Keratinocyte (primary cell): ENCODE results near the gene PBX4. TPM values are rescaled to one million over a fixed set of nuclear protein-coding genes. Genes with fewer than 3 reads are reported as not detected.

Source experiments
- DNase-seq: peaks from one replicate; pipeline ENCODE4 v3.0.0-alpha.2; 2011; ENCODE audit warnings: low read depth, missing footprints, low spot score
- FAIRE-seq: peaks from 2 replicates; lab custom pipeline; 2011; peaks lifted over from hg19 to GRCh38; lab: Jason Lieb, UNC
- H2AFZ ChIP-seq: 2 replicates; pipeline ENCODE4 v1.6.0; 2012; ENCODE audit warnings: low read length, control low read depth, inconsistent platforms; ENCODE audit not compliant: control insufficient read depth
- H3K27ac ChIP-seq: 2 replicates; pipeline ENCODE4 v1.5.1; 2011; ENCODE audit warnings: low read length; ENCODE audit not compliant: control insufficient read depth, insufficient read depth
- H3K27me3 ChIP-seq: 3 replicates; pipeline ENCODE4 v1.6.0; 2011; ENCODE audit warnings: low read length; ENCODE audit not compliant: control insufficient read depth, insufficient read depth; ENCODE audit errors: extremely low read depth
- H3K36me3 ChIP-seq, 2 experiments: 2 replicates in 1 of 2; 3 replicates in 1 of 2; pipeline ENCODE4 v1.5.1; 2011; ENCODE audit warnings: low read length in 2 of 2, mild to moderate bottlenecking in 1 of 2; ENCODE audit not compliant: control insufficient read depth in 2 of 2, insufficient read depth in 2 of 2; ENCODE audit errors: extremely low read depth in 1 of 2
- H3K4me1 ChIP-seq: 3 replicates; pipeline ENCODE4 v1.5.1; 2011; ENCODE audit warnings: low read length; ENCODE audit not compliant: control insufficient read depth, insufficient read depth; ENCODE audit errors: extremely low read depth
- H3K4me2 ChIP-seq: 3 replicates; pipeline ENCODE4 v1.6.0; 2011; ENCODE audit warnings: low read depth, low read length; ENCODE audit not compliant: control insufficient read depth, insufficient read depth; ENCODE audit errors: extremely low read depth
- H3K4me3 ChIP-seq, 3 experiments: fragments of 200-600 bp in 1 of 3; sonication (generic) in 1 of 3; 2 replicates in 2 of 3; 3 replicates in 1 of 3; pipeline ENCODE4 v1.5.1; 2011 to 2016; ENCODE audit warnings: low read length in 3 of 3, mild to moderate bottlenecking in 3 of 3, control low read depth in 2 of 3, inconsistent platforms in 1 of 3, low read depth in 1 of 3, mixed read lengths in 1 of 3, mixed run types in 1 of 3, moderate library complexity in 1 of 3; ENCODE audit not compliant: control insufficient read depth in 2 of 3, insufficient read depth in 2 of 3; ENCODE audit errors: extremely low read depth in 1 of 3
- H3K79me2 ChIP-seq: 2 replicates; pipeline ENCODE4 v1.6.0; 2012; ENCODE audit warnings: low read length; ENCODE audit not compliant: control insufficient read depth, insufficient read depth
- H3K9ac ChIP-seq: 3 replicates; pipeline ENCODE4 v1.6.0; 2011; ENCODE audit warnings: low read length; ENCODE audit not compliant: control insufficient read depth, insufficient read depth; ENCODE audit errors: extremely low read depth
- H3K9me1 ChIP-seq: 3 replicates; pipeline ENCODE4 v1.6.0; 2011; ENCODE audit warnings: low read length; ENCODE audit not compliant: control insufficient read depth, insufficient read depth; ENCODE audit errors: extremely low read depth
- H3K9me3 ChIP-seq: 2 replicates; pipeline ENCODE4 v1.5.1; 2012; ENCODE audit warnings: low read depth, low read length; ENCODE audit not compliant: control insufficient read depth
- H4K20me1 ChIP-seq: 3 replicates; pipeline ENCODE4 v1.6.0; 2011; ENCODE audit warnings: low read length; ENCODE audit not compliant: control insufficient read depth, insufficient read depth; ENCODE audit errors: extremely low read depth
- EZH2 ChIP-seq: IDR thresholded peaks from one replicate; pipeline ENCODE4 v1.6.1; 2012; ENCODE audit warnings: inconsistent platforms, mild to moderate bottlenecking, low read length, moderate library complexity
- dilution Hi-C: fragments of 300-500 bp; cut with MboI; formaldehyde crosslinking; loops from one replicate; pipeline ENCODE4 v1.7.0; 2020; ENCODE audit warnings: low sequenced_read_pairs; ENCODE audit not compliant: extremely low pct_ligation_motif_present
- polyA plus RNA-seq, 5 experiments: library from polyadenylated mRNA; depleted of rRNA in 3 of 5; stranded (reverse) in 3 of 5; stranded (forward) in 1 of 5; unstranded in 1 of 5; fragments of >200 nt; gene quantifications; 1 replicate in 1 of 5; 2 replicates in 3 of 5; 3 replicates in 1 of 5; pipeline versions ENCODE4 v1.2.1 to v1.2.3, GENCODE V29; 2011 to 2012; ENCODE audit warnings: missing spikeins in 2 of 5, low read depth in 1 of 5, low replicate concordance in 1 of 5
- TF ChIP-seq, protein P1 (sequence below), 3 experiments: IDR thresholded peaks in 1 of 3; conservative IDR thresholded peaks in 1 of 3; optimal IDR thresholded peaks in 1 of 3; 2 replicates in 2 of 3; 3 replicates in 1 of 3; pipeline versions ENCODE3 to v1.5.1; 2011; ENCODE audit warnings: low read length in 3 of 3, mild to moderate bottlenecking in 3 of 3, moderate library complexity in 2 of 3, control low read depth in 1 of 3, inconsistent platforms in 1 of 3; ENCODE audit not compliant: insufficient read depth in 2 of 3; ENCODE audit errors: extremely low read depth in 1 of 3

PBX4 gene
- polyA plus RNA-seq, 1 donor (not counting 4 experiments of a cell fraction or from before 2014, with no cell fraction given) = 1.7 TPM

DNA sequence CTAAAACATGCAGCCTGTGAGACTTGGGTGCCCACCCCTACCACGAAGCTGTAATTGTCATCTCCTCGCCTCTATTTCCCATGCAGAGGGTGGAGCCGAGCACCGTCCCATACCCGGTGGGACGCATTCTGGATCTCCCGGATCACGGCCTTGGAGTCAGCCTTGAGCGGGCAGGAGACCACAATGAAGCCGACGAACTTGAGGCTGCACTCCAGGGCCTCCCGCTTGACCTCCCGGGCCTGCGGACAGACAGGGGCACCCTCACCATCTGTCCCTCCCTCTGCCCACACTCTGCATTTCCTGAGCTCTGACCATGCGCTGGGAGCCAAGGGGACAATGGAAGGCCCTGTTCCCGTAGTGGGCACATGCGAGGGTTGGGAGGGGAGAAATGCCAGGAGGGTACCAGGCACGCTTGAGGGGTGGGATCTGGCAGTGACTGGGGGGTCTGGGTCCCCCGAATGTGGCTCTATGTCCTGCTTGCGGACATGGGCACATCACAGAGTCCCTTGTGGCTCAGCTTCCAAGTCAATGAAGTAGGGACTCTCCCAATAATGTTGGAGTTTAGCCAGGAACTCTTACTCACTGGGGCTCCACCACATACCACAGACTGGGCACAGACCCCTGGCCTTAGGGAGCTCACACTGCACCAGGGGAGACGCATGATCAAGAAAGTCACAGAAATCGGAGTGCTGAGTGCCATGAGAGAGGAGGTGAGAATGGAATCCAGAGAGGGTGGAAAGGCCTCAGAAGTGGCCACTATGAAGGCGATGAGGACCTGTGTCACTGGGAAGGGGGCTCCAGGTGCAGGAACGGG, 34.2 kb upstream of the PBX4 start:
- Histone ChIP-seq H3K9me3 (no peaks in the 10 kb centered on the region), H3K4me1 (no peaks in the 10 kb centered on the region), H3K9me1 (no peaks in the 10 kb centered on the region), H3K27me3 (no peaks in the 10 kb centered on the region), H4K20me1 (no peaks in the 10 kb centered on the region), H3K4me2 (no peak overlapping the region), H3K4me3 (no peak overlapping the region), H2AFZ (no peak overlapping the region), H3K79me2 (no peaks in the 10 kb centered on the region), H3K27ac (no peak overlapping the region), H3K36me3 (peaks cover 30 to 59% of the 10 kb centered on the region in 2 experiments), H3K9ac (no peak overlapping the region)
- dilution Hi-C loops = no loop called here
- FAIRE-seq (no peak), DNase-seq (no peak)
- TF ChIP-seq, protein P1, sequence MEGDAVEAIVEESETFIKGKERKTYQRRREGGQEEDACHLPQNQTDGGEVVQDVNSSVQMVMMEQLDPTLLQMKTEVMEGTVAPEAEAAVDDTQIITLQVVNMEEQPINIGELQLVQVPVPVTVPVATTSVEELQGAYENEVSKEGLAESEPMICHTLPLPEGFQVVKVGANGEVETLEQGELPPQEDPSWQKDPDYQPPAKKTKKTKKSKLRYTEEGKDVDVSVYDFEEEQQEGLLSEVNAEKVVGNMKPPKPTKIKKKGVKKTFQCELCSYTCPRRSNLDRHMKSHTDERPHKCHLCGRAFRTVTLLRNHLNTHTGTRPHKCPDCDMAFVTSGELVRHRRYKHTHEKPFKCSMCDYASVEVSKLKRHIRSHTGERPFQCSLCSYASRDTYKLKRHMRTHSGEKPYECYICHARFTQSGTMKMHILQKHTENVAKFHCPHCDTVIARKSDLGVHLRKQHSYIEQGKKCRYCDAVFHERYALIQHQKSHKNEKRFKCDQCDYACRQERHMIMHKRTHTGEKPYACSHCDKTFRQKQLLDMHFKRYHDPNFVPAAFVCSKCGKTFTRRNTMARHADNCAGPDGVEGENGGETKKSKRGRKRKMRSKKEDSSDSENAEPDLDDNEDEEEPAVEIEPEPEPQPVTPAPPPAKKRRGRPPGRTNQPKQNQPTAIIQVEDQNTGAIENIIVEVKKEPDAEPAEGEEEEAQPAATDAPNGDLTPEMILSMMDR (optimal IDR thresholded peaks at IDR 0.05 in 1 of 3, IDR thresholded peaks at IDR 0.05 in 1 of 3, conservative IDR thresholded peaks at IDR 0.05 in 1 of 3; ENCODE audit: extremely low read depth in 1 of 3, insufficient read depth in 2 of 3, low read length in 3 of 3) = no peak
- TF ChIP-seq EZH2 = no peak

DNA sequence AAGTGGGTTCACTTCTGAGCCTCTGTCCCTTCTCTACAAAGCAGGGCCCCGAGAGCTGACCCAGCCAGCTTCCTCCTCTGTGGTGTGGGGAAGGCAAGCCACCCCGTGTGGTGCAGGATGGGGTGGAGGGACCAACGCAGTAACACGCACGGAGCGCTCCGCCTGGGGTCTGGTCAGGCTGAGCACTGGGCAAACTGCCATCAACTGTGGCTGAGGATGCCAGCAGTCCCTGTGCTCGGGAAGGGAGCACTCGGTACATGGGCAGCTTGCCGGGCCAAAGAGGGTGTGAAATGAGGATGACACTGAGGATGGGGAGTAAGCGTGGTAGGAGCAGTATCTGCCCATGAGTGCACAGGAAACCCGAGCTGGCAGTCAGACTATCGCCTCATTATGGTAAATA, 32.6 kb upstream of the PBX4 start:
- Histone ChIP-seq H3K4me3 (no peak overlapping the region), H3K4me1 (no peaks in the 10 kb centered on the region), H3K36me3 (peaks cover 31 to 56% of the 10 kb centered on the region in 2 experiments), H3K27me3 (no peaks in the 10 kb centered on the region), H3K9ac (no peak overlapping the region), H4K20me1 (no peaks in the 10 kb centered on the region), H3K79me2 (no peaks in the 10 kb centered on the region), H3K27ac (no peak overlapping the region), H3K4me2 (no peak overlapping the region), H3K9me1 (no peaks in the 10 kb centered on the region), H2AFZ (no peak overlapping the region), H3K9me3 (no peaks in the 10 kb centered on the region)
- no peak for FAIRE-seq
- no peak for DNase-seq
- dilution Hi-C loops = no loop called here
- no peak for TF ChIP-seq EZH2
- TF ChIP-seq, protein P1 (optimal IDR thresholded peaks at IDR 0.05 in 1 of 3, IDR thresholded peaks at IDR 0.05 in 1 of 3, conservative IDR thresholded peaks at IDR 0.05 in 1 of 3; ENCODE audit: extremely low read depth in 1 of 3, insufficient read depth in 2 of 3, low read length in 3 of 3) = no peak
